Mesendoderm (in vitro differentiated cells): Measurements from ENCODE around the gene ACOT7.

Source experiments
- DNase-seq: peaks from one replicate; pipeline ENCODE4 v3.0.0; 2013
- H2AK5ac ChIP-seq: 2 replicates; pipeline ENCODE4 v1.6.1; 2013; ENCODE audit warnings: low read length, inconsistent platforms
- H2BK120ac ChIP-seq: 2 replicates; pipeline ENCODE4 v1.6.1; 2013; ENCODE audit warnings: low read depth, mild to moderate bottlenecking, low read length, moderate library complexity, mixed read lengths
- H2BK15ac ChIP-seq: replicated peaks from 2 replicates; pipeline ENCODE4 v1.6.1; 2013; ENCODE audit warnings: low read depth, mild to moderate bottlenecking, moderate library complexity
- H2BK5ac ChIP-seq: 2 replicates; pipeline ENCODE4 v1.6.1; 2013; ENCODE audit warnings: low read length, inconsistent platforms
- H3K18ac ChIP-seq: 2 replicates; pipeline ENCODE4 v1.6.1; 2013; ENCODE audit warnings: mild to moderate bottlenecking, low read length, mixed read lengths
- H3K23ac ChIP-seq: one replicate; pipeline ENCODE4 v1.6.1; 2013; ENCODE audit warnings: low read length
- H3K27ac ChIP-seq: 2 replicates; pipeline ENCODE4 v1.5.1; 2013; ENCODE audit warnings: low read depth, mild to moderate bottlenecking, inconsistent platforms, low read length, moderate library complexity
- H3K27me3 ChIP-seq: 2 replicates; pipeline ENCODE4 v1.6.1; 2013; ENCODE audit warnings: low read length, control low read depth, mild to moderate bottlenecking, inconsistent platforms; ENCODE audit not compliant: insufficient read depth, poor library complexity
- H3K36me3 ChIP-seq: 2 replicates; pipeline ENCODE4 v1.6.1; 2013; ENCODE audit warnings: low read length, inconsistent platforms; ENCODE audit not compliant: control insufficient read depth, insufficient read depth
- H3K4ac ChIP-seq: one replicate; pipeline ENCODE4 v1.6.1; 2013; ENCODE audit warnings: low read depth, mild to moderate bottlenecking, low read length, moderate library complexity
- H3K4me1 ChIP-seq: 2 replicates; pipeline ENCODE4 v1.6.1; 2013; ENCODE audit warnings: low read depth, low read length, inconsistent platforms; ENCODE audit not compliant: control insufficient read depth
- H3K4me2 ChIP-seq: 2 replicates; pipeline ENCODE4 v1.6.1; 2013; ENCODE audit warnings: low read length
- H3K4me3 ChIP-seq: 2 replicates; pipeline ENCODE4 v1.5.1; 2013; ENCODE audit warnings: mild to moderate bottlenecking, low read length
- H3K56ac ChIP-seq: one replicate; pipeline ENCODE4 v1.6.1; 2013; ENCODE audit warnings: low read length
- H3K79me1 ChIP-seq: 2 replicates; pipeline ENCODE4 v1.6.1; 2013; ENCODE audit warnings: low read length, inconsistent platforms
- H3K79me2 ChIP-seq: 2 replicates; pipeline ENCODE4 v1.6.1; 2013; ENCODE audit warnings: mild to moderate bottlenecking, low read length; ENCODE audit not compliant: control insufficient read depth, insufficient read depth
- H3K9ac ChIP-seq: 2 replicates; pipeline ENCODE4 v1.6.1; 2013; ENCODE audit warnings: low read length, inconsistent platforms
- H4K5ac ChIP-seq: one replicate; pipeline ENCODE4 v1.6.1; 2013; ENCODE audit warnings: low read length
- H4K8ac ChIP-seq: one replicate; pipeline ENCODE4 v1.6.1; 2013; ENCODE audit warnings: low read depth, mild to moderate bottlenecking, control low read depth, low read length, moderate library complexity
- WGBS: extraction: QIAGEN DNeasy Blood & Tissue Kit; methylation state at CpG from one replicate; pipeline ENCODE4 v1.1.7; 2013; ENCODE audit warnings: low lambda C conversion rate, missing lambda C conversion rate; ENCODE audit not compliant: insufficient coverage; ENCODE audit errors: extremely low coverage; 5-methylcytosine and 5-hydroxymethylcytosine counted together

Gene ACOT7

GRCh38 chr1:6416906-6417305, 23.3 kb upstream of the ACOT7 start:
- Histone ChIP-seq H3K4me1 (no peaks in the 10 kb centered on the region), H2BK120ac (no peak overlapping the region), H3K18ac (no peak overlapping the region), H3K4me3 (no peak overlapping the region), H2AK5ac (no peak overlapping the region), H4K5ac (no peak overlapping the region), H3K27ac (no peak overlapping the region), H3K4me2 (no peak overlapping the region), H3K36me3 (no peaks in the 10 kb centered on the region), H3K56ac (no peak overlapping the region), H3K4ac (no peak overlapping the region), H3K23ac (no peak overlapping the region), H3K79me2 (no peaks in the 10 kb centered on the region), H3K27me3 (peaks cover 40% of the 10 kb centered on the region), H3K9ac (no peak overlapping the region), H2BK15ac (no peak overlapping the region), H2BK5ac (no peak overlapping the region), H3K79me1 (no peaks in the 10 kb centered on the region), H4K8ac (no peak overlapping the region)
- DNase-seq: no peak
- no CpG with 5 or more reads among the region's 5 CpGs for WGBS

GRCh38 chr1:6416295-6416656, 22.7 kb upstream of the ACOT7 start:
- Histone ChIP-seq H2AK5ac (no peak overlapping the region), H3K18ac (no peak overlapping the region), H3K79me2 (no peaks in the 10 kb centered on the region), H3K4ac (no peak overlapping the region), H2BK120ac (no peak overlapping the region), H3K79me1 (no peaks in the 10 kb centered on the region), H3K27ac (no peak overlapping the region), H3K27me3 (peaks cover 34% of the 10 kb centered on the region), H3K56ac (no peak overlapping the region), H3K23ac (no peak overlapping the region), H4K8ac (no peak overlapping the region), H2BK5ac (no peak overlapping the region), H2BK15ac (no peak overlapping the region), H3K4me1 (no peaks in the 10 kb centered on the region), H3K4me3 (no peak overlapping the region), H4K5ac (no peak overlapping the region), H3K4me2 (no peak overlapping the region), H3K9ac (no peak overlapping the region), H3K36me3 (no peaks in the 10 kb centered on the region)
- DNase-seq: no peak
- no CpG with 5 or more reads among the region's 8 CpGs for WGBS

- Histone ChIP-seq H2BK120ac (no peak overlapping the region), H2AK5ac (no peak overlapping the region), H4K8ac (no peak overlapping the region), H3K79me2 (no peaks in the 10 kb centered on the region), H3K23ac (no peak overlapping the region), H3K4me1 (no peaks in the 10 kb centered on the region), H3K79me1 (no peaks in the 10 kb centered on the region), H2BK5ac (no peak overlapping the region), H3K36me3 (no peaks in the 10 kb centered on the region), H3K4ac (no peak overlapping the region), H3K56ac (no peak overlapping the region), H3K4me2 (no peak overlapping the region), H3K18ac (no peak overlapping the region), H2BK15ac (no peak overlapping the region), H3K27me3 (peaks cover 22% of the 10 kb centered on the region), H3K4me3 (no peak overlapping the region), H4K5ac (no peak overlapping the region), H3K27ac (no peak overlapping the region), H3K9ac (no peak overlapping the region)
- WGBS: no CpG with 5 or more reads among the region's 17 CpGs
- DNase-seq: no peak
Measured at GRCh38 chr1:6414881-6415626, 21.5 kb upstream of the ACOT7 start.

- Histone ChIP-seq H2BK5ac (no peak overlapping the region), H3K18ac (no peak overlapping the region), H3K4ac (no peak overlapping the region), H3K79me1 (no peaks in the 10 kb centered on the region), H3K56ac (peak overlapping the region; percentile 6), H3K23ac (no peak overlapping the region), H3K27ac (no peak overlapping the region), H3K4me1 (no peaks in the 10 kb centered on the region), H2AK5ac (no peak overlapping the region), H3K27me3 (peaks cover 20% of the 10 kb centered on the region), H3K4me3 (no peak overlapping the region), H4K5ac (no peak overlapping the region), H2BK120ac (no peak overlapping the region), H3K36me3 (no peaks in the 10 kb centered on the region), H3K79me2 (no peaks in the 10 kb centered on the region), H2BK15ac (no peak overlapping the region), H4K8ac (no peak overlapping the region), H3K9ac (no peak overlapping the region), H3K4me2 (no peak overlapping the region)
- WGBS: no CpG with 5 or more reads among the region's 15 CpGs
- DNase-seq: peak; percentile 79
Measured at GRCh38 chr1:6414443-6414844, 20.9 kb upstream of the ACOT7 start.

- no CpG with 5 or more reads among the region's 6 CpGs for WGBS
- H2BK5ac ChIP-seq: no peak overlapping the region
- no peak for DNase-seq
Measured at GRCh38 chr1:6412896-6413295, 19.3 kb upstream of the ACOT7 start.

More at GRCh38 chr1:6412896-6413295, 19.3 kb upstream of the ACOT7 start:
- Histone ChIP-seq H3K9ac (no peak overlapping the region), H2BK15ac (no peak overlapping the region), H3K23ac (no peak overlapping the region), H2BK120ac (no peak overlapping the region), H3K79me1 (no peaks in the 10 kb centered on the region), H3K4me3 (no peak overlapping the region), H3K27ac (no peak overlapping the region), H3K4me2 (no peak overlapping the region), H3K56ac (no peak overlapping the region), H4K5ac (no peak overlapping the region), H4K8ac (no peak overlapping the region), H3K27me3 (peaks cover 7% of the 10 kb centered on the region), H3K4me1 (no peaks in the 10 kb centered on the region), H3K36me3 (no peaks in the 10 kb centered on the region), H3K18ac (no peak overlapping the region), H2AK5ac (no peak overlapping the region), H3K79me2 (no peaks in the 10 kb centered on the region), H3K4ac (no peak overlapping the region)
